Stomach smooth muscle (tissue), 2 donors: Measurements from ENCODE around the gene RETREG2.

ENCODE experiments used
- H3K27ac ChIP-seq: one replicate; pipeline ENCODE4 v1.7.0; 2013; ENCODE audit warnings: mild to moderate bottlenecking, low read length, inconsistent platforms
- H3K27me3 ChIP-seq, 2 donors: one replicate each; pipeline ENCODE4 v1.7.0; 2013; ENCODE audit warnings: low read length in 2 of 2; ENCODE audit not compliant: insufficient read depth in 2 of 2, control insufficient read depth in 1 of 2
- H3K36me3 ChIP-seq, 2 donors: one replicate each; pipeline ENCODE4 v1.7.0; 2013; ENCODE audit warnings: low read length in 2 of 2; ENCODE audit not compliant: control insufficient read depth in 2 of 2, insufficient read depth in 2 of 2
- H3K4me1 ChIP-seq: one replicate; pipeline ENCODE4 v1.7.0; 2013; ENCODE audit warnings: low read length; ENCODE audit not compliant: control insufficient read depth, insufficient read depth
- H3K4me3 ChIP-seq, 2 donors: one replicate each; pipeline ENCODE4 v1.7.0; 2013; ENCODE audit warnings: low read length in 2 of 2
- H3K9ac ChIP-seq, 2 donors: one replicate each; pipeline ENCODE4 v1.7.0; 2013; ENCODE audit warnings: low read length in 2 of 2, mild to moderate bottlenecking in 1 of 2
- H3K9me3 ChIP-seq, 2 donors: one replicate each; pipeline ENCODE4 v1.7.0; 2013; ENCODE audit warnings: low read length in 2 of 2; ENCODE audit not compliant: control insufficient read depth in 2 of 2
- donor health status: healthy.
- donor health status: Pancreatic carcinoma.

RETREG2 gene

DNA sequence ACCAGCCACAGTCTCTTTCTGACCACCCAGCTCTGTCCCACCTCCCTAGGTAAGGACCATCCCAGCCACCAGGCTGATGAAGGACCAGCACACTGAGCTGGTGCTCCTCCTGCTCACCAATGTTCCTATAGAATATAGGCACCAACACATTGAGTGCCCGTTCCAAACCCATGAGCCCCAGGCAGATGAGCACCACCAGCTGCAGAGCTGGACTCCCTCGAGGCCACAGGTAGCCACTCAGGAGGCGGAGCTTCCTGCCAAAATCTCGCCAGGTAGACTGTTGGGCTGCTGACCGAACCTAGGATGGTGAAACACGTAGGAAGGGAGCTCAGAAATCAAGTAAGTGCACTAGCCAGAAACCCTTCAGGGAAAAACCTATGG lies 38.5 kb downstream of the RETREG2 start:
- peaks cover 35 to 51% of the 10 kb centered on the region in 2 donors for H3K36me3 ChIP-seq
- no peaks in the 10 kb centered on the region for H3K9me3 ChIP-seq
- no peak overlapping the region for H3K9ac ChIP-seq
- no peak overlapping the region for H3K4me3 ChIP-seq
- H3K27ac ChIP-seq: peak overlapping the region; percentile 90
- H3K27me3 ChIP-seq: no peaks in the 10 kb centered on the region
- H3K4me1 ChIP-seq: peaks cover 44% of the 10 kb centered on the region

GRCh38 chr2:219218217-219218731 lies 40.2 kb downstream of the RETREG2 start:
- peak overlapping the region; percentile 73 to 80 for H3K4me3 ChIP-seq
- H3K27ac ChIP-seq: peak overlapping the region; percentile 90
- peak overlapping the region; percentile 64 to 65 for H3K9ac ChIP-seq
- H3K4me1 ChIP-seq: peaks cover 44% of the 10 kb centered on the region
- no peaks in the 10 kb centered on the region for H3K9me3 ChIP-seq
- peaks cover 44 to 56% of the 10 kb centered on the region in 2 donors for H3K36me3 ChIP-seq
- no peaks in the 10 kb centered on the region for H3K27me3 ChIP-seq

DNA sequence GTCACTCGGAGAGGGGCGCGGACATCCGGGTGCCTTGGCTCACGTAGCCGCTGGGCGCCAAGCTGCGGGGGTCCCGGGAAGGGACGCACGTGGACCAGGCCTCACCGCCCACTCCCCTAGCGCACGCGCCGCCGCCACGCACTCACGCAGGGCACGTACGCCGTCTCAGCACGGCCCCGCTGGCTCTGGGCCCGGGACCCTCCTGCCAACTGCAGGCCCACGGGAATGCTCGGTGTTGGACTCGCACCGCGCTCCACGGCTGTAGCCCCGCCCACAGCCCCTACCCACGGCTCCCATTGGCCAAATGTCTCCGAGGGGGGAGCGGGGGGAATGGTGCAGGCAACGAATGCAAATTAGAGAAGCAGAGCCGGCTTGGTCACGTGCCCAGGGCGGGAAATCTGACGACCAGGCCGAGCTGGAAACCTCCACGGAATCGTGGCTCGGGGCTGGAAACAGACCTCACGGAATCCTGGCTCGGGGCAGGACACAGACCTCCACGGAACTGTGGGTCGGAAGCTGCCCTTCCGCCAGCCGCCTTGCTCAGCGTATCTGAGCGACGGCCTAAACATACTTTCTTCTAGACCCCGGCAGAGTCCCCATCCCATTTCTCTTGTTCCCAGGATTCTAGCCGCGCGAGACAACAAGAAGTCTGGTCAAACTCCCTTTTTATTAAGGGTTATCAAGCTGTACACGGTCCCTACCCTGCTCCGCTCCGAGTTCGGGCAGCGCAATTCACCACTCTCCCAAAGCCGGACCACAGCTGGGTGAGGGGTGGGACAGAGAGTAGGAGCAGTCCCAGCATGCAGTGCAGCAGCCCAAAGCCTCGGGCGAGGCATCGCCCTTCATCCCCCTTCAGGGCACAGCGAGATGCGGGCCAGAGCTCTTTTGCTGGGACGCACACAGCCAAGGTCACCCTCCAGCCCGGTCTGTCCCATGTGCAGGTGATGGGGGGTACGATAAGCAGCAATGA lies 40.9 kb downstream of the RETREG2 start, which contains the start of gene ABCB6:
Gene ABCB6 (minus strand): TSS at position 227 of the 970 bp plus-strand sequence. CDS start 285 bp downstream, outside the sequence.
- Histone ChIP-seq H3K27ac (peak within 1 kb of the TSS; percentile 90), H3K36me3 (peaks cover 45 to 57% of the 10 kb centered on the region in 2 donors), H3K9me3 (no peaks in the 10 kb centered on the region), H3K4me3 (peak within 1 kb of the TSS; percentile 73 to 80), H3K9ac (peak within 1 kb of the TSS; percentile 64 to 80), H3K4me1 (peaks cover 44% of the 10 kb centered on the region), H3K27me3 (no peaks in the 10 kb centered on the region)

GRCh38 chr2:219219784-219220532 lies 41.9 kb downstream of the RETREG2 start:
- Histone ChIP-seq H3K9ac (peak overlapping the region; percentile 60 to 80), H3K4me1 (peaks cover 44% of the 10 kb centered on the region), H3K27me3 (no peaks in the 10 kb centered on the region), H3K36me3 (peaks cover 47 to 57% of the 10 kb centered on the region in 2 donors), H3K27ac (peak overlapping the region; percentile 90), H3K9me3 (no peaks in the 10 kb centered on the region), H3K4me3 (peak overlapping the region in 1 of 2 donors; percentile 80)

DNA sequence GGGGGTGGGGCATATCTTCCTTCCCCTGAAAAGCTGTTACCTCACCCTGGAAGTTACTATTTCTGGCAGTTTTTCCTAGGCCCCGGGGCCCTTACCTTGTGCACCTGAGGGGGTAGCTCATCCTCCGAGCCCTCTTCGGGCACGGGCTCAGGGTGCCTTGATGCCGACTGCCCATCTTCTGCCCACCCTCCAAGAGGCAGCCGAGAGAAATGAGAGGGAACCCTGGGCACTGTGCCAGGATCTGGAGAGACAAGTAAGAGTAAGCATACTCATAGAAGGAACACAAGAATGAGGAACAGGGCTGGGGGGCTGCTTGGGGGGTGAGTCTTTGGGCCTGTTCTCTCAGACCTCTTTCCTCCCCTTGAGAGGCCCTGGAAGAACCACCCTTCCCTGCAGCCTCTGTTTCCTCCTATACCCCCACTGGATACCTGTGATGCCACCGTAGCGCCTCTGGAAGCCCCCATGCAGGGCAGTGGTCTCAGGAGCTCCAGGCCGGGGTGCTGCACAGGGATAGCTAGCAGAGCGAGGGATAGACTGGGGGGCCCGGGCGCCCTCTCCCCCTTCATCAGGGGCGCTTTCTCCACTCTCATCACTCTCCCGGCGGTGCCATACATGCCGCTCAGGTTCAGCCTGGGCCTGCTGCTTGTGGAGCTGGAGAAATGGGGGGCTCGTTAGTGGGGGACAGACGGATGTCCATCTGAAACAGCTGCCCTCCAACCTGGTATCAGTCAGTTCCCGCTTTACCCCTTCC lies 42.8 kb downstream of the RETREG2 start:
- H3K9me3 ChIP-seq: no peaks in the 10 kb centered on the region
- H3K4me1 ChIP-seq: peaks cover 42% of the 10 kb centered on the region
- H3K4me3 ChIP-seq: no peak overlapping the region
- peaks cover 52 to 57% of the 10 kb centered on the region in 2 donors for H3K36me3 ChIP-seq
- no peaks in the 10 kb centered on the region for H3K27me3 ChIP-seq
- no peak overlapping the region for H3K9ac ChIP-seq
- no peak overlapping the region for H3K27ac ChIP-seq

GRCh38 chr2:219221957-219222518 lies 44.0 kb downstream of the RETREG2 start:
- Histone ChIP-seq H3K4me1 (peaks cover 32% of the 10 kb centered on the region), H3K27ac (no peak overlapping the region), H3K27me3 (no peaks in the 10 kb centered on the region), H3K4me3 (no peak overlapping the region), H3K9ac (no peak overlapping the region), H3K36me3 (peaks cover 54% of the 10 kb centered on the region in 2 donors), H3K9me3 (no peaks in the 10 kb centered on the region)

- peaks cover 54% of the 10 kb centered on the region in 2 donors for H3K36me3 ChIP-seq
- H3K9ac ChIP-seq: no peak overlapping the region
- H3K4me1 ChIP-seq: peaks cover 29% of the 10 kb centered on the region
- no peaks in the 10 kb centered on the region for H3K9me3 ChIP-seq
- H3K27me3 ChIP-seq: no peaks in the 10 kb centered on the region
- H3K4me3 ChIP-seq: no peak overlapping the region
- no peak overlapping the region for H3K27ac ChIP-seq
Measured at GRCh38 chr2:219223831-219224610, 45.9 kb downstream of the RETREG2 start.

- Histone ChIP-seq H3K9ac (peak overlapping the region in 1 of 2 donors; percentile 13), H3K27ac (no peak overlapping the region), H3K36me3 (peaks cover 47 to 48% of the 10 kb centered on the region in 2 donors), H3K9me3 (no peaks in the 10 kb centered on the region), H3K4me3 (no peak overlapping the region), H3K27me3 (no peaks in the 10 kb centered on the region), H3K4me1 (peaks cover 23% of the 10 kb centered on the region)
Measured at GRCh38 chr2:219225350-219225749, 47.3 kb downstream of the RETREG2 start.

GRCh38 chr2:219228041-219228910 lies 50.2 kb downstream of the RETREG2 start:
- no peaks in the 10 kb centered on the region for H3K27me3 ChIP-seq
- peak overlapping the region; percentile 90 to 96 for H3K9ac ChIP-seq
- H3K36me3 ChIP-seq: peaks cover 35 to 37% of the 10 kb centered on the region in 2 donors
- H3K27ac ChIP-seq: peak overlapping the region; percentile 94
- H3K4me1 ChIP-seq: peaks cover 27% of the 10 kb centered on the region
- no peaks in the 10 kb centered on the region for H3K9me3 ChIP-seq
- peak overlapping the region; percentile 81 to 92 for H3K4me3 ChIP-seq
